GM23248 (cell line): ENCODE data around the gene PDCD2L. TPM values are rescaled to one million over a fixed set of nuclear protein-coding genes. Genes with fewer than 3 reads are reported as not detected.
"Not testable (repeated sequence)": the region's sequence is repeated elsewhere in the genome, so short reads cannot be mapped to it uniquely, and the experiment has no call there.

ENCODE experiments used
- DNase-seq: peaks from one replicate; pipeline ENCODE4 v3.0.0-alpha.2; 2015
- H2AFZ ChIP-seq: fragments of 200-600 bp; sonication (generic); 2 replicates; pipeline ENCODE4 v1.6.1; 2016; ENCODE audit warnings: antibody characterized with exemption
- H3F3A ChIP-seq: fragments of 200-600 bp; sonication (generic); 2 replicates; pipeline ENCODE4 v1.6.1; 2016; ENCODE audit warnings: mild to moderate bottlenecking, antibody characterized with exemption, mixed run types; ENCODE audit not compliant: insufficient read depth
- H3K27ac ChIP-seq: fragments of 200-600 bp; sonication (generic); 2 replicates; pipeline ENCODE4 v1.5.1; 2016; ENCODE audit warnings: mild to moderate bottlenecking
- H3K27me3 ChIP-seq: fragments of 200-600 bp; sonication (generic); replicated peaks from 2 replicates; pipeline ENCODE4 v1.6.1; 2016; ENCODE audit warnings: mild to moderate bottlenecking; ENCODE audit not compliant: insufficient read depth
- H3K36me3 ChIP-seq: fragments of 200-600 bp; sonication (generic); 2 replicates; pipeline ENCODE4 v1.6.1; 2016; ENCODE audit warnings: low read depth, mild to moderate bottlenecking
- H3K4me1 ChIP-seq: fragments of 200-600 bp; sonication (generic); 2 replicates; pipeline ENCODE4 v1.6.1; 2016; ENCODE audit warnings: mild to moderate bottlenecking; ENCODE audit not compliant: insufficient read depth
- H3K4me2 ChIP-seq: fragments of 200-600 bp; sonication (generic); one replicate; pipeline ENCODE4 v1.6.1; 2016; ENCODE audit warnings: mild to moderate bottlenecking; ENCODE audit not compliant: unreplicated experiment
- H3K4me3 ChIP-seq: fragments of 200-600 bp; sonication (generic); 2 replicates; pipeline ENCODE4 v1.5.1; 2016; ENCODE audit warnings: mild to moderate bottlenecking
- H3K79me2 ChIP-seq: fragments of 200-600 bp; sonication (generic); 2 replicates; pipeline ENCODE4 v1.6.1; 2016; ENCODE audit warnings: mild to moderate bottlenecking; ENCODE audit not compliant: insufficient read depth
- H3K9ac ChIP-seq: fragments of 200-600 bp; sonication (generic); 2 replicates; pipeline ENCODE4 v1.6.1; 2016; ENCODE audit warnings: mild to moderate bottlenecking
- H3K9me2 ChIP-seq: fragments of 200-600 bp; sonication (generic); 2 replicates; pipeline ENCODE4 v1.6.1; 2016; ENCODE audit warnings: mixed run types, mild to moderate bottlenecking, moderate library complexity; ENCODE audit not compliant: insufficient read depth
- H3K9me3 ChIP-seq: fragments of 200-600 bp; sonication (generic); one replicate; pipeline ENCODE4 v1.6.1; 2017; ENCODE audit warnings: low read depth
- H4K20me1 ChIP-seq: fragments of 200-600 bp; sonication (generic); 2 replicates; pipeline ENCODE4 v1.6.0; 2016; ENCODE audit not compliant: insufficient read depth
- EZH2 ChIP-seq: fragments of 200-600 bp; sonication (generic); IDR thresholded peaks from 2 replicates; pipeline ENCODE4 v1.6.1; 2018; ENCODE audit warnings: antibody characterized with exemption, mild to moderate bottlenecking; ENCODE audit not compliant: insufficient read depth, poor library complexity, severe bottlenecking
- EZH2phosphoT487 ChIP-seq: fragments of 200-600 bp; sonication (generic); IDR thresholded peaks from 2 replicates; pipeline ENCODE4 v1.6.1; 2018; ENCODE audit warnings: antibody characterized with exemption, moderate library complexity, mild to moderate bottlenecking, low read depth; ENCODE audit not compliant: insufficient read depth
- WGBS, 2 experiments: methylation state at CpG; one replicate each; pipeline ENCODE4 v1.1.6; 2015 to 2017; ENCODE audit warnings: low lambda C conversion rate in 2 of 2, low coverage in 1 of 2; ENCODE audit errors: missing lambda C conversion rate in 2 of 2; 5-methylcytosine and 5-hydroxymethylcytosine counted together
- in situ Hi-C: fragments of 300-500 bp; cut with MboI; formaldehyde crosslinking; loops from 2 replicates; pipeline ENCODE4 v1.15.0; 2020
- polyA plus RNA-seq: library from polyadenylated mRNA; unstranded; fragments of >200 nt; fragmentation: Nextera tagmentation; extraction: Ambion mirVana; gene quantifications from 2 replicates; pipeline ENCODE4 v1.2.1, GENCODE V29; 2016
- total RNA-seq: library from RNA; depleted of rRNA; stranded (reverse); fragments of >200 nt; shearing (Covaris generic); gene quantifications from 2 replicates; pipeline ENCODE4 v1.2.3, GENCODE V29; 2014

PDCD2L gene
- total and polyA plus RNA-seq, 2 experiments from 2014 or later, result 7.4 to 13.4 TPM

DNA sequence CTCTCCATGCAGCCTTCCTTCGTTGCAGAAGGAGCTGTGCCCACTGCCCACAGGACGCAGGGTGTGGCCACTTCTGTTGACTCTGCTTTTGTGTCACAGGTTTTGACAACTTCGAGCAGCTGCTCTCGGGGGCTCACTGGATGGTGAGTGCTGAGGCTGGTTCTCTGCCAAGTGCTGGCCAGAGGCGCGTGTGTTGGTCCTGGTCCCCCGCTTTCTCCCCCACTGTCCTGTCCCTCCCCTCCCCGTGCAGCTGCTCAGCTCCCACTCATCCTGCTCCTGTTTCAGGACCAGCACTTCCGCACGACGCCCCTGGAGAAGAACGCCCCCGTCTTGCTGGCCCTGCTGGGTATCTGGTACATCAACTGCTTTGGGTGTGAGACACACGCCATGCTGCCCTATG is 10.6 kb upstream of the PDCD2L start:
- DNase-seq, result no peak
- H2AFZ ChIP-seq, result no peak overlapping the region
- no peaks in the 10 kb centered on the region for H3K27me3 ChIP-seq
- no peaks in the 10 kb centered on the region for H3F3A ChIP-seq
- WGBS, 2 experiments, result 90 to 93% methylated on average over 10 to 14 of the region's 14 CpGs
- no peak overlapping the region for H3K4me3 ChIP-seq
- no peaks in the 10 kb centered on the region for H3K9me3 ChIP-seq
- H4K20me1 ChIP-seq, result no peaks in the 10 kb centered on the region
- H3K79me2 ChIP-seq, result peaks cover 19% of the 10 kb centered on the region
- H3K9ac ChIP-seq, result no peak overlapping the region
- no peak overlapping the region for H3K4me2 ChIP-seq
- TF ChIP-seq EZH2phosphoT487, result no peak
- TF ChIP-seq EZH2, result no peak
- peaks cover 28% of the 10 kb centered on the region; the same call in 1 of the 2 replicates for H3K36me3 ChIP-seq
- H3K9me2 ChIP-seq, result no peaks in the 10 kb centered on the region
- H3K27ac ChIP-seq, result no peak overlapping the region
- in situ Hi-C loops, result no loop called here
- no peaks in the 10 kb centered on the region for H3K4me1 ChIP-seq

DNA sequence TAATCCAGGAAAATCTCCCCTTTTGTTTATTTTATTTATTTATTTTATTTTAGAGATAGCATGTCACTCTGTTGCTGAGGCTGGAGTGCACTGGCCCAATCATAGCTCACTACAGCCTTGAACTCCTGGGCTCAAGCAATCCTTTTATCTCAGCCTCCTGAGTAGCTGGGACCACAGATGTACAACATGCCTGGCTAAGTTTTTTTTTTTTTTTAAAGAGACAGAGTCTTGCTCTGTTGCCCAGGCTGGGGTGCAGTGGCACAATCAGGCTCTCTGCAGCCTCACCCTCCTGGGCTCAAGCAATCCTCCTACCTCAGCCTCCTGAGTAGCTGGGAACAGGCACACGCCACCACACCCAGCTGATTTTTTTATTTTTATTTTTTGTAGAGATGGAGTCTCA is 6.3 kb upstream of the PDCD2L start:
- in situ Hi-C loops, result no loop called here
- 69 to 91% methylated on average over 1 of the region's 1 CpG for WGBS, 2 experiments
- H3K4me3 ChIP-seq, result no peak overlapping the region

DNA sequence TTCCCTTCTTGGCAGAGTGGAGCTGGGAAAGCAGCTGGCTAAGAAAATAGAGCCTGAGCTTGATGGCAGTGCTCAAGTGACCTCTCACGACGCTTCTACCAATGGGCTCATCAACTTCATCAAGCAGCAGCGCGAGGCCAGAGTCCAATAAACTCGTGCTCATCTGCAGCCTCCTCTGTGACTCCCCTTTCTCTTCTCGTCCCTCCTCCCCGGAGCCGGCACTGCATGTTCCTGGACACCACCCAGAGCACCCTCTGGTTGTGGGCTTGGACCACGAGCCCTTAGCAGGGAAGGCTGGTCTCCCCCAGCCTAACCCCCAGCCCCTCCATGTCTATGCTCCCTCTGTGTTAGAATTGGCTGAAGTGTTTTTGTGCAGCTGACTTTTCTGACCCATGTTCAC is 4.3 kb upstream of the PDCD2L start:
- DNase-seq, result no peak
- H3K9me2 ChIP-seq, result no peaks in the 10 kb centered on the region
- peaks cover 14% of the 10 kb centered on the region for H3F3A ChIP-seq
- H3K4me2 ChIP-seq, result no peak overlapping the region
- in situ Hi-C loops, result no loop called here
- WGBS, 2 experiments, result 88 to 94% methylated on average over 9 of the region's 9 CpGs
- no peak overlapping the region for H3K4me3 ChIP-seq
- H3K9ac ChIP-seq, result no peak overlapping the region
- H3K79me2 ChIP-seq, result no peaks in the 10 kb centered on the region
- no peak overlapping the region for H2AFZ ChIP-seq
- H3K4me1 ChIP-seq, result no peaks in the 10 kb centered on the region
- H4K20me1 ChIP-seq, result no peaks in the 10 kb centered on the region
- H3K27me3 ChIP-seq, result no peaks in the 10 kb centered on the region
- no peak for TF ChIP-seq EZH2phosphoT487
- no peak for TF ChIP-seq EZH2
- H3K9me3 ChIP-seq, result no peaks in the 10 kb centered on the region
- H3K27ac ChIP-seq, result no peak overlapping the region
- H3K36me3 ChIP-seq, result peaks cover 16% of the 10 kb centered on the region

More for the DNA sequence above, 6.3 kb upstream of the PDCD2L start:
- Histone ChIP-seq H3K36me3 (peaks cover 16% of the 10 kb centered on the region), H2AFZ (no peak overlapping the region), H3K4me1 (no peaks in the 10 kb centered on the region), H3K4me2 (no peak overlapping the region), H3K9ac (no peak overlapping the region), H3F3A (peaks cover 8% of the 10 kb centered on the region), H3K27me3 (no peaks in the 10 kb centered on the region), H4K20me1 (no peaks in the 10 kb centered on the region), H3K9me2 (no peaks in the 10 kb centered on the region), H3K9me3 (no peaks in the 10 kb centered on the region), H3K27ac (no peak overlapping the region), H3K79me2 (no peaks in the 10 kb centered on the region)
- DNase-seq, result no peak
- no peak for TF ChIP-seq EZH2phosphoT487
- TF ChIP-seq EZH2, result no peak

DNA sequence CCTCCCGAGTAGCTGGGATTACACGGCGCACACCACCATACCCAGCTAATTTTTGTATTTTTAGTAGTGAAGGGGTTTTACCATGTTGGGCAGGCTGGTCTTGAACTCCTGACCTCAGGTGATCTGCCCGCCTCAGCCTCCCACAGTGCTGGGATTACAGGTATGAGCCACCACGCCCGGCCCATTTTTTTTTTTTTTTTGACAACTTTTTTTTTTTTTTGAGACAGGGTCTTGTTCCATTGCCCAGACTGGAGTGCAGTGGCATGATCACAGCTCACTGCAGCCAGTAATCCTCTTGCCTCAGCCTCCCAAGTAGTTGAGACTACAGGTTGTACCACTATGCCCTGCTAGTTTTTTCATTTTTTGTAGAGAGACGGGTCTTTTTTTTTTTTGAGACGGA is 3.4 kb upstream of the PDCD2L start:
- H3K4me2 ChIP-seq, in situ Hi-C loops, H3K27me3 ChIP-seq, H3K4me1 ChIP-seq, H3K4me3 ChIP-seq, H2AFZ ChIP-seq, H4K20me1 ChIP-seq, H3K27ac ChIP-seq, DNase-seq, H3K9ac ChIP-seq, H3K9me2 ChIP-seq, H3K9me3 ChIP-seq, H3K79me2 ChIP-seq: not testable (repeated sequence)
- H3K36me3 ChIP-seq, result peaks cover 16% of the 10 kb centered on the region
- H3F3A ChIP-seq, result peaks cover 14% of the 10 kb centered on the region
- 89 to 93% methylated on average over 8 of the region's 8 CpGs for WGBS, 2 experiments

DNA sequence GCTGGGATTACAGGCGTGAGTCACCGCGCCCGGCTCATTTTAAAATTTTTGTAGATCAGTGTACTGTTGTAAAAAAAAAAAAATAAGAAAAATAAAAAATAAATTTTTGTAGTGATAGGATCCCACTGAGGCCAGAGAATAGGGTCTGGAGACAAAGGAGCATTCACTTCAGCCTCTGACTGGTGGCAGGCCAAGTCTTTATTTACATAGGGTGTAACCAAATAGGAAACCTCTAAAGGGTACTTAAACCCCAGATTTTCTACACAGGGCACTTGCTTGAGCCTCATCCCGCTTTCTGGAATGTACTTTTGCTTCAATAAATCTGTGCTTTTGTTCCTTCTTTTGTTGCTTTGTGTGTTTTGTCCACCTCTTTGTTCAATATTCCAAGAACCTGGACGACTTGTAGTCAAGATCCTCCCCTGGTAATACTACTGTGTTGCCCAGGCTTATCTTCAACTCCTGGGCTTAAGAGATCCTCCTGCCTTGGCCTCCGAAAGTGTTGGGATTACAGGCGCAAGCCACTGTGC is 2.1 kb upstream of the PDCD2L start:
- Histone ChIP-seq H3K27me3 (no peaks in the 10 kb centered on the region), H3K9me2 (no peaks in the 10 kb centered on the region), H3K4me3 (no peak overlapping the region), H3K27ac (no peak overlapping the region), H3F3A (peaks cover 14% of the 10 kb centered on the region), H3K9ac (no peak overlapping the region), H4K20me1 (no peaks in the 10 kb centered on the region), H3K4me1 (no peaks in the 10 kb centered on the region), H3K79me2 (no peaks in the 10 kb centered on the region), H3K4me2 (no peak overlapping the region), H3K9me3 (no peaks in the 10 kb centered on the region), H2AFZ (no peak overlapping the region), H3K36me3 (peaks cover 10% of the 10 kb centered on the region)
- in situ Hi-C loops, result no loop called here
- no peak for TF ChIP-seq EZH2
- TF ChIP-seq EZH2phosphoT487, result no peak
- WGBS, 2 experiments, result 91 to 95% methylated on average over 8 of the region's 8 CpGs
- DNase-seq, result no peak
